Left ventricle myocardium inferior (tissue), 1 donor: ENCODE results near the gene NRXN3. TPM values are rescaled to one million over a fixed set of nuclear protein-coding genes. Genes with fewer than 3 reads are reported as not detected.

ENCODE experiments used
- DNase-seq: peaks from one replicate; pipeline ENCODE4 v3.0.0-alpha.2; 2020
- H3K27ac ChIP-seq: fragments of 200-600 bp; replicated peaks from 2 replicates; pipeline ENCODE4 v1.8.0; 2021
- H3K27me3 ChIP-seq: fragments of 200-600 bp; 2 replicates; pipeline ENCODE4 v1.8.0; 2021; ENCODE audit warnings: low read depth
- H3K36me3 ChIP-seq: fragments of 200-600 bp; 2 replicates; pipeline ENCODE4 v1.8.0; 2021
- H3K4me1 ChIP-seq: fragments of 200-600 bp; 2 replicates; pipeline ENCODE4 v1.8.0; 2021
- H3K4me3 ChIP-seq: fragments of 200-600 bp; 2 replicates; pipeline ENCODE4 v1.8.0; 2021; ENCODE audit warnings: mild to moderate bottlenecking, moderate library complexity
- H3K9me3 ChIP-seq: fragments of 200-600 bp; replicated peaks from 2 replicates; pipeline ENCODE4 v1.8.0; 2021
- CTCF ChIP-seq: fragments of 200-600 bp; IDR thresholded peaks from 2 replicates; pipeline ENCODE4 v1.8.0; 2021; ENCODE audit warnings: antibody characterized with exemption, mild to moderate bottlenecking, borderline replicate concordance
- intact Hi-C: fragments of 100-400 bp; cut with micrococcal nuclease; formaldehyde crosslinking; loops from one replicate; pipeline ENCODE4 v1.11.0; 2022
- total RNA-seq: library from RNA; stranded (reverse); fragmentation: NEBNext Ultra II Directional; extraction: Animal tissue kit (Norgen Biotek cat#: 25700); gene quantifications from one replicate; pipeline ENCODE4 v1.2.1, GENCODE V29; 2021
- donor health status: DM: no; HTN: yes; CAD: no; lungs with severe emphysema.

NRXN3 gene
- total RNA-seq, 1 donor from 2014 or later, result 1.2 TPM

GRCh38 chr14:78788467-78789360, 618.5 kb downstream of the NRXN3 start:
- no peak overlapping the region for H3K27ac ChIP-seq
- H3K4me1 ChIP-seq, result no peaks in the 10 kb centered on the region
- intact Hi-C loops, result no loop called here
- no peaks in the 10 kb centered on the region for H3K36me3 ChIP-seq
- DNase-seq, result no peak
- peaks cover 12% of the 10 kb centered on the region for H3K27me3 ChIP-seq
- no peak for TF ChIP-seq CTCF
- H3K9me3 ChIP-seq, result no peaks in the 10 kb centered on the region
- no peak overlapping the region for H3K4me3 ChIP-seq

- intact Hi-C loops, result no loop called here
- no peak for DNase-seq
- no peak for TF ChIP-seq CTCF
- Histone ChIP-seq H3K4me3 (no peak overlapping the region), H3K4me1 (no peaks in the 10 kb centered on the region), H3K27me3 (peaks cover 12% of the 10 kb centered on the region), H3K9me3 (no peaks in the 10 kb centered on the region), H3K27ac (no peak overlapping the region), H3K36me3 (no peaks in the 10 kb centered on the region)
Measured at GRCh38 chr14:78790271-78790670, 620.1 kb downstream of the NRXN3 start.

GRCh38 chr14:78798757-78799156, 628.6 kb downstream of the NRXN3 start:
- no peaks in the 10 kb centered on the region for H3K4me1 ChIP-seq
- intact Hi-C loops, result no loop called here
- H3K4me3 ChIP-seq, result no peak overlapping the region
- no peaks in the 10 kb centered on the region for H3K27me3 ChIP-seq
- no peak for TF ChIP-seq CTCF
- H3K9me3 ChIP-seq, result peaks cover 3% of the 10 kb centered on the region
- no peak overlapping the region for H3K27ac ChIP-seq
- no peaks in the 10 kb centered on the region for H3K36me3 ChIP-seq
- DNase-seq, result no peak

GRCh38 chr14:78805570-78805969, 635.4 kb downstream of the NRXN3 start:
- intact Hi-C loops, result no loop called here
- TF ChIP-seq CTCF, result no peak
- H3K4me3 ChIP-seq, result no peak overlapping the region
- no peaks in the 10 kb centered on the region for H3K36me3 ChIP-seq
- no peaks in the 10 kb centered on the region for H3K9me3 ChIP-seq
- H3K4me1 ChIP-seq, result no peaks in the 10 kb centered on the region
- H3K27me3 ChIP-seq, result no peaks in the 10 kb centered on the region
- H3K27ac ChIP-seq, result no peak overlapping the region
- DNase-seq, result no peak

GRCh38 chr14:78823035-78823434, 652.9 kb downstream of the NRXN3 start:
- intact Hi-C loops, result no loop called here
- no peaks in the 10 kb centered on the region for H3K27me3 ChIP-seq

More at GRCh38 chr14:78823035-78823434, 652.9 kb downstream of the NRXN3 start:
- Histone ChIP-seq H3K36me3 (no peaks in the 10 kb centered on the region), H3K4me1 (no peaks in the 10 kb centered on the region), H3K4me3 (no peak overlapping the region), H3K9me3 (no peaks in the 10 kb centered on the region), H3K27ac (no peak overlapping the region)
- DNase-seq, result no peak
- no peak for TF ChIP-seq CTCF
